HG02852 (cell line): Measurements from ENCODE around the gene CARHSP1.
"Not testable (repeated sequence)": the region's sequence is repeated elsewhere in the genome, so short reads cannot be mapped to it uniquely, and the experiment has no call there.

ENCODE experiments used
- ATAC-seq: cut with Tn5 transposase; IDR thresholded peaks from one replicate; pipeline ENCODE4 v1.9.1; 2021; ENCODE audit warnings: mild to moderate bottlenecking, moderate library complexity; ENCODE audit not compliant: unreplicated experiment

The CARHSP1 gene

GRCh38 chr16:8836797-8837196 is 32.0 kb downstream of the CARHSP1 start:
- not testable (repeated sequence) for ATAC-seq

- ATAC-seq, result no peak
Observed at GRCh38 chr16:8832717-8833105, 36.1 kb downstream of the CARHSP1 start.

- no peak for ATAC-seq
Observed at GRCh38 chr16:8831871-8832716, 36.7 kb downstream of the CARHSP1 start.

GRCh38 chr16:8831450-8831849 is 37.4 kb downstream of the CARHSP1 start:
- ATAC-seq, result no peak

GRCh38 chr16:8828541-8829165 is 40.2 kb downstream of the CARHSP1 start:
- no peak for ATAC-seq

- no peak for ATAC-seq
Observed at GRCh38 chr16:8826278-8826879, 42.4 kb downstream of the CARHSP1 start.

GRCh38 chr16:8822403-8822802 is 46.4 kb downstream of the CARHSP1 start:
- ATAC-seq, result no peak

- no peak for ATAC-seq
Observed at GRCh38 chr16:8819411-8820034, 49.3 kb downstream of the CARHSP1 start.

- peak; percentile 83 for ATAC-seq
Observed at GRCh38 chr16:8818504-8819270, 50.1 kb downstream of the CARHSP1 start.

- no peak for ATAC-seq
Observed at GRCh38 chr16:8816967-8817655, 51.7 kb downstream of the CARHSP1 start.

- ATAC-seq, result no peak
Observed at GRCh38 chr16:8814095-8814806, 54.6 kb downstream of the CARHSP1 start.

GRCh38 chr16:8812162-8812843 is 56.5 kb downstream of the CARHSP1 start:
- no peak for ATAC-seq

- ATAC-seq, result no peak
Observed at GRCh38 chr16:8808613-8809353, 60.0 kb downstream of the CARHSP1 start.

- no peak for ATAC-seq
Observed at GRCh38 chr16:8808009-8808408, 60.8 kb downstream of the CARHSP1 start.

GRCh38 chr16:8807189-8807588 is 61.6 kb downstream of the CARHSP1 start:
- ATAC-seq, result no peak

GRCh38 chr16:8806272-8806983 is 62.4 kb downstream of the CARHSP1 start:
- no peak for ATAC-seq

- no peak for ATAC-seq
Observed at GRCh38 chr16:8804313-8804712, 64.5 kb downstream of the CARHSP1 start.

GRCh38 chr16:8803733-8804132 is 65.1 kb downstream of the CARHSP1 start:
- ATAC-seq, result not testable (repeated sequence)
